Measurements from ENCODE around the gene DYNC1H1.

- TF ChIP-seq POLR2A (IDR thresholded peaks at IDR 0.05) (no peak), CTCF (IDR thresholded peaks at IDR 0.05) (no peak)
These were observed 131.0 kb downstream of the DYNC1H1 start for GRCh38 chr14:102095231-102095870.

Data from esophagus squamous epithelium (tissue), 4 donors.